Astrocyte of the spinal cord (primary cell): Measurements from ENCODE around the gene INPP5B.

ENCODE experiments used
- DNase-seq: peaks from one replicate; pipeline ENCODE4 v3.0.0; 2011; ENCODE audit warnings: low read depth, low spot score
- H3K4me3 ChIP-seq: 2 replicates; pipeline ENCODE4 v1.5.1; 2011; ENCODE audit warnings: low read depth, mild to moderate bottlenecking, low read length, moderate library complexity
- in situ Hi-C: cut with HindIII; loops from 2 replicates; pipeline ENCODE4 v1.10.0; 2017; ENCODE audit warnings: low sequenced_read_pairs
- TF ChIP-seq, protein P1 (sequence below): IDR thresholded peaks from 2 replicates; pipeline ENCODE4 v1.5.1; 2012; ENCODE audit warnings: low read depth, mild to moderate bottlenecking, low read length, inconsistent platforms

INPP5B gene

DNA sequence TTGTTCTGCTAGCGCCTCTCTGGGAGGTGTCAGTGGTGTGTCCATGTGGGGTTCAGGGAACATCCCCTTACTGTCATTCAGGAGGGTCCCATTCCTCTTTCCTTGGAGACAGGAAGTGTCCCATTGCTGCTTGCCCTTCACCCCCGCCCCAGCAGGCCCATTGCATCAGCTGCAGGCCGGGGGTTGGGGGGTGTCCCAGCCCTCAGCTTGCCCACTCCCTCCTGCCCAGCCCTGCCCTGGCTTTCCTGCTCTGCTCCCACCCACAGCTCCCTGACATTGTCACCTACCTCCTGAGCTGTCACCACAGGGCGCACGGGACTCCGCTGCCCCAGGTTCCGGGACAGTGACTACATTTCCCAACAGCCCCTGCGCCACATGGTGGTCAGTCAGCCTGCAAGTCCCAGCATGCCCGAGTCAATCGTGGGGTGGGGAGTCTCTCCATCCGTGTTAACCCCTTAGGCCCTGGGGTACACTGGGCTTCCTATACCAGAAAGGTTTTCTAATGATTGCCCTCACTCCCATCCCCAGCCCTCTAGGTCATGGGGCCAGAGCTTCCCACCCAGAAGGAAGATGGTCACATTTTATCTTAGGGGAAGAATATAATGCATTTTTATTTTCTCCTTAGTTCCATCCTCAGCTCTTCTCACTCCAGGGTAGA is at the start of gene INPP5B:
Gene INPP5B, minus strand, starts transcription at position 351 of the 658 bp plus-strand sequence. CDS start 745 bp downstream, outside the sequence.
- peak within 1 kb of the TSS; percentile 86 for H3K4me3 ChIP-seq
- DNase-seq = peak; percentile 89
- TF ChIP-seq, protein P1, sequence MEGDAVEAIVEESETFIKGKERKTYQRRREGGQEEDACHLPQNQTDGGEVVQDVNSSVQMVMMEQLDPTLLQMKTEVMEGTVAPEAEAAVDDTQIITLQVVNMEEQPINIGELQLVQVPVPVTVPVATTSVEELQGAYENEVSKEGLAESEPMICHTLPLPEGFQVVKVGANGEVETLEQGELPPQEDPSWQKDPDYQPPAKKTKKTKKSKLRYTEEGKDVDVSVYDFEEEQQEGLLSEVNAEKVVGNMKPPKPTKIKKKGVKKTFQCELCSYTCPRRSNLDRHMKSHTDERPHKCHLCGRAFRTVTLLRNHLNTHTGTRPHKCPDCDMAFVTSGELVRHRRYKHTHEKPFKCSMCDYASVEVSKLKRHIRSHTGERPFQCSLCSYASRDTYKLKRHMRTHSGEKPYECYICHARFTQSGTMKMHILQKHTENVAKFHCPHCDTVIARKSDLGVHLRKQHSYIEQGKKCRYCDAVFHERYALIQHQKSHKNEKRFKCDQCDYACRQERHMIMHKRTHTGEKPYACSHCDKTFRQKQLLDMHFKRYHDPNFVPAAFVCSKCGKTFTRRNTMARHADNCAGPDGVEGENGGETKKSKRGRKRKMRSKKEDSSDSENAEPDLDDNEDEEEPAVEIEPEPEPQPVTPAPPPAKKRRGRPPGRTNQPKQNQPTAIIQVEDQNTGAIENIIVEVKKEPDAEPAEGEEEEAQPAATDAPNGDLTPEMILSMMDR = no peak
- in situ Hi-C loops = no loop called here

DNA sequence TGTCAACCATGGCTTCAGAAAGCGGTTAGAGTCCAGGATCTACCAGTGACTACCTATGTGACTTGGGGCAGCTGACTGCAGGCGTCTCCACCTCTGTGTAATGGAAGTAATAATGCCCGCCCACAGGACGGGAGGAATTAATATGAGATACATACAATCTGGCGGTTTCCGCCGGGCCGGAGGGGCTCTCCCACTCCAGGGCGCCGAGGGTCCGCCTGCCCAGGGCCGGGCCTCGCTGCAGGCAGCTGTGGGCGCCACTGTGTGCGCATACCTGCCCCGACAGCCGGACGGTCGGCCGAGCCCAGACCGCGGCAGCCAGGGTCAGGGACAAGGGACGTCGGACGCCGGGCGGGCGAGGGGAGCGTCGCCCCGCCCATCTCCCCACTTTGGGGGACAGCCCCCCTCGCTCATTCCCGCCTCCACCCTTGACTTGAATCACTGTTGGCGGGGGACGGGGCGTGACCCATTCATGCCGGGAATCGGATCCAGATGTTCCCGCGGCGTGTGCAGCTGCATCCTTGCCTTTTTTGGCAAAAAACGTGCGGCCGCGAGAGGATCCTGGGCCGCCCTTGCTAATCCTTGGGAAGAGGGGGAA is 49.0 kb upstream of the INPP5B start:
- H3K4me3 ChIP-seq = peak overlapping the region; percentile 12
- peak; percentile 95 for DNase-seq
- in situ Hi-C loops = no loop called here
- TF ChIP-seq, protein P1 = no peak

DNA sequence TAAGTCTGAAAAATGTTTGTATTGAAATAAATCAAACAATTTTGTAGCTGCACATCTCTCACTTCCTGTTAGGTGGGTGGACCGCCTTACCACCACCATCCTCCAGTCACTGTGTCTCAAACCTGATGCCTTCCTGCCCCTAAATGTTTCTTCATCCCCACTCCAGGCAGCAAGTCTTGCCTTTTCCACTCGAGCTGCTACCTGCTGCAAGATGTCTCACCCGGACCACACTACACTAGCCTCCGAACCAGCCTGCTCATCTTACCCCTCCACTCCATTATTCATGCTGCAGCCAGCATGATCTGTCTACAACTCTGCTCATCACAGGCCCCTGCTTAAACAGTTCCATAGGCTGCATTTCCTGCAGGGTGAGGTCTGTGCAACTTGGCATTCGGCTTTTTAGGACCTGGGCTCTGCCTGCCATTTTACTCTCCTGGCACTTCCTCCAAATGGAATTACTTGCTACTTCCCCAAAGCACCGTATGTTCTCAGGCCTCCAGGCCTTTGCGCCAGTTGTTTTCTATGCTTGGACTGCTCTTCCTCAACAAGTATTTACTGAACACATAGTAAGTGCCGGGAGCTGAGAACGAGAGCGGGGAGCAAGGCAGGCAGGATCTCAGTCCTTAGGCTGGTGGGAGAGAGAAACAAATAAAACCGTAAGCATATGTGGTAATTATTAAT is 48.2 kb upstream of the INPP5B start:
- no peak for DNase-seq
- in situ Hi-C loops = no loop called here
- TF ChIP-seq, protein P1 = no peak
- no peak overlapping the region for H3K4me3 ChIP-seq

DNA sequence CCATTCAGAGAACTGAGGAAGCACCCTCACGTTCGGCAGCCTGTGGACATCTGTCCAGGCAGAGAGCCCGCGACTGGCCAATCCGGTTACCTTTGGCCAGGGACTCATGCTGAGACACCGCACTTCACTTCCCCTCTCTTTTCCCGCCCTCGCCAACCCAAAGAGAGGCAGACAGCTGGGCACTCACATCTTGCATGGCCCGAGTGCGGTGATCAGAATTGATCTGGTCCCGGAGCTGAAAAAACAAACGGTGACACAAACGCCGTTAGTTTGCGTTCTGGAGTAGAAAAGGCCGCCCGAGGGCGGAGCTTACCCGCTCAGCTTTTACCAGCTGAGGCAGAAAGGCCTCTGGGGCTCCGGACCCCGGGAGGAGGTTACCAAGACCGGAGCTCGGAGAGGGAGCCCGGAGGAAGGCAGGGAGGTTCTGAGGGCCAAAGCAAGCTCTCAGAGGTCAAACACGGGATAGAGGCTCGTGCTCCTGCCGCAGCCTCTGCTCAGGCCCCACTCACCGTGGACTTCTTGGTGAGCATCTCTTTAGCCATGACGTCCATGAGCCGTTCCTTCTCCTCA is 42.6 kb upstream of the INPP5B start:
- peak; percentile 41 for DNase-seq
- in situ Hi-C loops = no loop called here
- peak overlapping the region; percentile 88 for H3K4me3 ChIP-seq
- TF ChIP-seq, protein P1 = no peak

DNA sequence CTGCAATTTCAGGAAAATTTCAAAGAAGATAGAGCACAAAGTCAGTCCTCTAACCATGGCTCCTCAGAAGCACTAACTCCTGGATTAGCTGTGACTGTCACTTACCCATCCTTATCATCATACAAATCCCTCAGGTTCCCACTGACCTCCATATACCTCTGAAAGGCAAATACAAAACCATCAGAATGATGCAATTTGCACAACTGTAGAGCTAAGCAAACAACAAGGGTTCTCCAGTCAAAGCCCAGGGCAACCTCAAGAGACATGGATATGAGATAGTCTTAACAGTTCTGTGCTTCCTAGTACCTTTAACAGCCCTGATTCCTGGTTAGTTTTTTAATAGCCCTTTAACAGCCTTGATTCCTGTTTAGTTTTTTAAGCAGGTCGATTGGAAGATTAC is 40.8 kb upstream of the INPP5B start:
- DNase-seq = no peak
- no peak overlapping the region for H3K4me3 ChIP-seq
- TF ChIP-seq, protein P1 = no peak
- in situ Hi-C loops = no loop called here

DNA sequence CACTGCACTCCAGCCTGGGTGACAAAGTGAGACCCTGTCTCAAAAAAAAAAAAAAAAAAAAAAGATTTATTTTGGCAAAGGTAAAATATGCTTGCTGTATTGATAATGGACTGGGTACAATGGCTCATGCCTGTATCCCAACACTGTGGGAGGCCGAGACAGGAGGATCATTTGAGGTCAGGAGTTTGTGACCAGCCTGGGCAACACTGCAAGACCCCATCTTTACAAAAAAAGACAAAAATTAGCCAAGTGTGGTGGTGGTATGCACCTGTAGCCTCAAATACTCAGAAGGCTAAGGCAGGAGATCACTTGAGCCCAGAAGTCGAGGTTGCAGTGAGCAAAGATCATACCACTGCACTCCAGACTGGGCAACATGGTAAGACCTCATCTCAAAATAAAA is 36.7 kb upstream of the INPP5B start:
- DNase-seq = no peak
- TF ChIP-seq, protein P1 = no peak
- H3K4me3 ChIP-seq = no peak overlapping the region
- in situ Hi-C loops = no loop called here
